H1 (cell line): ENCODE results near the gene NID1. TPM values are rescaled to one million over a fixed set of nuclear protein-coding genes. Genes with fewer than 3 reads are reported as not detected.

ENCODE experiments used
- CHD7 ChIP-seq: fragments of 300-600 bp; sonication (generic); IDR thresholded peaks from 2 replicates; pipeline ENCODE4 v1.7.1; 2012; ENCODE audit warnings: low read length, moderate library complexity, mild to moderate bottlenecking, inconsistent platforms; ENCODE audit not compliant: insufficient replicate concordance
- JUND ChIP-seq: IDR thresholded peaks from 2 replicates; pipeline ENCODE4 v1.6.1; 2011; ENCODE audit warnings: mild to moderate bottlenecking, improper control_type of control experiment, low read length
- MAFK ChIP-seq: IDR thresholded peaks from 2 replicates; pipeline ENCODE4 v1.6.1; 2012; ENCODE audit warnings: low read depth, mild to moderate bottlenecking, improper control_type of control experiment, low read length
- polyA plus RNA-seq, 7 experiments: library from polyadenylated mRNA; depleted of rRNA in 3 of 7; stranded (reverse) in 5 of 7; unstranded in 2 of 7; fragments of >200 nt in 5 of 7; fragments of 200-250 nt in 2 of 7; gene quantifications; 1 replicate in 5 of 7; 2 replicates in 1 of 7; 4 replicates in 1 of 7; pipeline versions ENCODE4 v1.2.1 to v1.2.3, GENCODE V29; 2011 to 2013; ENCODE audit warnings: missing spikeins in 2 of 7, mixed read lengths in 2 of 7
- total RNA-seq: library from RNA; stranded (reverse); fragmentation: NEBNext Ultra II Directional; extraction: Animal tissue kit (Norgen Biotek cat#: 25700); gene quantifications from 2 replicates; pipeline ENCODE4 v1.2.1, GENCODE V29; 2021

NID1 gene
- total and polyA plus RNA-seq, 2 of the 8 experiments (the other 6 are each of a cell fraction or from before 2014, with no cell fraction given), result 20.9 to 25.4 TPM

DNA sequence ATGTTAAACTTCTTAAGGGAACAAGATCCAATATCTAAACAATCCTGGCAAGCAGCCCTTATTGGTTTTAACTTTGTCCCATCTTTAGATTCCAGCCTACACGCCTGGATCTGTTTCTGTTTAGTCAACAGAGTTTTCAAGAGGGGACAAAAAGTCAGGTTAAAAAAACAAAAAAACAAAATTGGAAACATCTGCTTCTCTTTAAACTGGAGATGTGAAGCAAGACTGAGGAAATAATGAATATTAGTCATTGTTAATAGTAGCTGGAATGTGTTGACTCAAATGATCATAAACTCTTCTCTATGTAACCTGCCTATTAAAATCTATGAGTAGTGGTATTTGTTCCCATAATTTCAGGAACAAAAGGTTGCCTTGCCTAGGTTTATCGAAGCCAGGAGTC is 55.0 kb downstream of the NID1 start (continued):
- no peak for TF ChIP-seq CHD7
- TF ChIP-seq MAFK, result no peak
- TF ChIP-seq JUND, result no peak
